H1 (cell line): ENCODE data around the gene CAMK2G. TPM values are rescaled to one million over a fixed set of nuclear protein-coding genes. Genes with fewer than 3 reads are reported as not detected.

Experiments
- CTCF ChIA-PET: fragments of 300-600 bp; sonication (Branson Sonifier 250); formaldehyde crosslinking; loops from one replicate; lab custom pipeline; 2021; ENCODE audit not compliant: partially characterized antibody; lab: Charles Lee
- POLR2A ChIA-PET: fragments of 300-600 bp; sonication (Branson Sonifier 250); formaldehyde crosslinking; loops from one replicate; lab custom pipeline; 2021; ENCODE audit warnings: inconsistent platforms; ENCODE audit not compliant: partially characterized antibody; lab: Charles Lee
- DNase-seq, 2 experiments: peaks; one replicate each; pipeline versions ENCODE4 v3.0.0 to v3.0.0-alpha.2; 2010 to 2022; ENCODE audit warnings: low spot score in 2 of 2, low read depth in 1 of 2, mixed read lengths in 1 of 2
- FAIRE-seq: peaks from 2 replicates; lab custom pipeline; 2011; peaks lifted over from hg19 to GRCh38; lab: Jason Lieb, UNC
- H2AFZ ChIP-seq: 2 replicates; pipeline ENCODE4 v1.8.1; 2012; ENCODE audit warnings: low read length, inconsistent platforms
- H2AK5ac ChIP-seq: 2 replicates; pipeline ENCODE4 v1.6.1; 2013; ENCODE audit warnings: low read depth, low read length
- H2BK120ac ChIP-seq: replicated peaks from 2 replicates; pipeline ENCODE3; 2013; ENCODE audit warnings: low read depth, low read length, inconsistent platforms
- H2BK12ac ChIP-seq: 2 replicates; pipeline ENCODE4 v1.6.1; 2013; ENCODE audit warnings: low read depth, low read length
- H2BK15ac ChIP-seq: 2 replicates; pipeline ENCODE4 v1.6.1; 2013; ENCODE audit warnings: low read length
- H2BK20ac ChIP-seq: 2 replicates; pipeline ENCODE4 v1.6.1; 2013; ENCODE audit warnings: low read length
- H2BK5ac ChIP-seq: 2 replicates; pipeline ENCODE4 v1.6.1; 2013; ENCODE audit warnings: low read depth, low read length
- H3K14ac ChIP-seq: 2 replicates; pipeline ENCODE4 v1.6.1; 2013; ENCODE audit warnings: inconsistent platforms; ENCODE audit not compliant: insufficient read length
- H3K18ac ChIP-seq: 2 replicates; pipeline ENCODE4 v1.6.1; 2013; ENCODE audit warnings: low read length; ENCODE audit errors: extremely low read depth
- H3K23ac ChIP-seq: 2 replicates; pipeline ENCODE4 v1.6.1; 2013; ENCODE audit warnings: inconsistent platforms; ENCODE audit not compliant: insufficient read length
- H3K23me2 ChIP-seq: 2 replicates; pipeline ENCODE4 v1.6.1; 2013; ENCODE audit warnings: low read depth, low read length
- H3K27ac ChIP-seq: 2 replicates; pipeline ENCODE4 v1.6.1; 2011; ENCODE audit warnings: low read depth, low read length, inconsistent platforms
- H3K27me3 ChIP-seq, 4 experiments: replicated peaks in 1 of 4; 1 replicate in 1 of 4; 2 replicates in 3 of 4; pipeline versions ENCODE4 v1.6.1 to v1.8.1; 2011 to 2013; ENCODE audit warnings: low read length in 3 of 4, mild to moderate bottlenecking in 3 of 4, inconsistent platforms in 2 of 4, mixed read lengths in 2 of 4, moderate library complexity in 1 of 4; ENCODE audit not compliant: control insufficient read depth in 3 of 4, insufficient read depth in 3 of 4; ENCODE audit errors: extremely low read depth in 1 of 4
- H3K36me3 ChIP-seq, 4 experiments: 2 replicates each; pipeline versions ENCODE4 v1.6.1 to v1.8.1; 2011 to 2013; ENCODE audit warnings: mild to moderate bottlenecking in 4 of 4, low read length in 3 of 4, moderate library complexity in 2 of 4, control low read depth in 1 of 4, inconsistent platforms in 1 of 4; ENCODE audit not compliant: insufficient read depth in 4 of 4, control insufficient read depth in 2 of 4
- H3K4ac ChIP-seq: replicated peaks from 2 replicates; pipeline ENCODE3; 2013; ENCODE audit warnings: low read length, low read depth, mixed read lengths, inconsistent platforms; ENCODE audit not compliant: insufficient read length
- H3K4me1 ChIP-seq, 4 experiments: replicated peaks in 1 of 4; 1 replicate in 1 of 4; 2 replicates in 3 of 4; pipeline versions ENCODE4 v1.6.1 to v1.8.1; 2011 to 2013; ENCODE audit warnings: low read length in 3 of 4, inconsistent platforms in 2 of 4, mixed read lengths in 1 of 4; ENCODE audit not compliant: insufficient read depth in 4 of 4, control insufficient read depth in 3 of 4
- H3K4me2 ChIP-seq, 2 experiments: 2 replicates each; pipeline versions ENCODE4 v1.6.1 to v1.8.1; 2011 to 2013; ENCODE audit warnings: low read depth in 2 of 2, low read length in 2 of 2, control low read depth in 1 of 2, inconsistent platforms in 1 of 2, mild to moderate bottlenecking in 1 of 2; ENCODE audit not compliant: insufficient read depth in 1 of 2
- H3K4me3 ChIP-seq, 4 experiments: fragments of 200-600, 300-600 bp in 1 of 4; sonication (generic), shearing (Covaris generic), sonication (Bioruptor Twin) in 1 of 4; 2 replicates each; pipeline versions ENCODE4 v1.5.1 to v1.8.1; 2011 to 2016; ENCODE audit warnings: low read length in 4 of 4, low read depth in 3 of 4, control low read depth in 2 of 4, inconsistent platforms in 2 of 4, mild to moderate bottlenecking in 2 of 4, mixed read lengths in 1 of 4, moderate library complexity in 1 of 4; ENCODE audit not compliant: insufficient read depth in 2 of 4; ENCODE audit errors: extremely low read depth in 1 of 4
- H3K56ac ChIP-seq: replicated peaks from 2 replicates; pipeline ENCODE3; 2013; ENCODE audit warnings: low read depth, mild to moderate bottlenecking, mixed read lengths, low read length, inconsistent platforms; ENCODE audit not compliant: insufficient read length
- H3K79me1 ChIP-seq: 2 replicates; pipeline ENCODE4 v1.6.1; 2013; ENCODE audit warnings: low read depth, low read length, control low read depth
- H3K79me2 ChIP-seq, 2 experiments: 2 replicates each; pipeline versions ENCODE4 v1.6.1 to v1.8.1; 2012 to 2013; ENCODE audit warnings: low read length in 2 of 2, mild to moderate bottlenecking in 2 of 2, inconsistent platforms in 1 of 2; ENCODE audit not compliant: insufficient read depth in 2 of 2, control insufficient read depth in 1 of 2
- H3K9ac ChIP-seq, 4 experiments: replicated peaks in 1 of 4; 1 replicate in 1 of 4; 2 replicates in 3 of 4; pipeline versions ENCODE4 v1.6.1 to v1.8.1; 2011 to 2013; ENCODE audit warnings: low read depth in 3 of 4, low read length in 3 of 4, control low read depth in 2 of 4, mild to moderate bottlenecking in 2 of 4, moderate library complexity in 2 of 4, inconsistent platforms in 1 of 4; ENCODE audit errors: extremely low read depth in 1 of 4
- H3K9me3 ChIP-seq, 2 experiments: 2 replicates each; pipeline versions ENCODE4 v1.6.1 to v1.8.1; 2012 to 2013; ENCODE audit warnings: mild to moderate bottlenecking in 2 of 2, moderate library complexity in 2 of 2, control low read depth in 1 of 2, inconsistent platforms in 1 of 2, low read depth in 1 of 2, low read length in 1 of 2, mixed read lengths in 1 of 2; ENCODE audit not compliant: insufficient read depth in 2 of 2
- H4K20me1 ChIP-seq, 2 experiments: replicated peaks in 1 of 2; 2 replicates each; pipeline versions ENCODE3 to v1.8.1; 2011 to 2013; ENCODE audit warnings: inconsistent platforms in 2 of 2, low read length in 2 of 2, mild to moderate bottlenecking in 1 of 2; ENCODE audit not compliant: insufficient read depth in 2 of 2, control insufficient read depth in 1 of 2
- H4K5ac ChIP-seq: 2 replicates; pipeline ENCODE4 v1.6.1; 2013; ENCODE audit warnings: low read length, low read depth, mixed read lengths, inconsistent platforms; ENCODE audit not compliant: insufficient read length
- H4K8ac ChIP-seq: 2 replicates; pipeline ENCODE4 v1.8.0; 2013; ENCODE audit warnings: mild to moderate bottlenecking, moderate library complexity, low read length, inconsistent platforms; ENCODE audit not compliant: insufficient read depth; ENCODE audit errors: extremely low read depth
- H4K91ac ChIP-seq: replicated peaks from 2 replicates; pipeline ENCODE3; 2013; ENCODE audit warnings: low read length, mixed read lengths, inconsistent platforms; ENCODE audit not compliant: insufficient read length
- EGR1 ChIP-seq: IDR thresholded peaks from 2 replicates; pipeline ENCODE4 v1.6.1; 2011; ENCODE audit warnings: low read depth, low read length, borderline replicate concordance
- SAP30 ChIP-seq: fragments of 300-600 bp; sonication (generic); IDR thresholded peaks from 2 replicates; pipeline ENCODE4 v1.7.1; 2012; ENCODE audit warnings: low read length, moderate library complexity, mild to moderate bottlenecking, inconsistent platforms; ENCODE audit not compliant: insufficient read depth, insufficient replicate concordance
- WGBS, 2 experiments: shearing (Covaris generic) in 1 of 2; methylation state at CpG; one replicate each; pipeline versions ENCODE4 v1.1.6 to v1.1.7; 2013 to 2015; ENCODE audit warnings: low lambda C conversion rate in 2 of 2, mixed read lengths in 2 of 2, inconsistent platforms in 1 of 2, low coverage in 1 of 2, missing lambda C conversion rate in 1 of 2; ENCODE audit not compliant: insufficient replicate concordance in 2 of 2, insufficient coverage in 1 of 2, insufficient read length in 1 of 2; ENCODE audit errors: extremely low coverage in 1 of 2, missing lambda C conversion rate in 1 of 2; 5-methylcytosine and 5-hydroxymethylcytosine counted together
- polyA plus RNA-seq, 7 experiments: library from polyadenylated mRNA; depleted of rRNA in 3 of 7; stranded (reverse) in 5 of 7; unstranded in 2 of 7; fragments of >200 nt in 5 of 7; fragments of 200-250 nt in 2 of 7; gene quantifications; 1 replicate in 5 of 7; 2 replicates in 1 of 7; 4 replicates in 1 of 7; pipeline versions ENCODE4 v1.2.1 to v1.2.3, GENCODE V29; 2011 to 2013; ENCODE audit warnings: missing spikeins in 2 of 7, mixed read lengths in 2 of 7
- total RNA-seq: library from RNA; stranded (reverse); fragmentation: NEBNext Ultra II Directional; extraction: Animal tissue kit (Norgen Biotek cat#: 25700); gene quantifications from 2 replicates; pipeline ENCODE4 v1.2.1, GENCODE V29; 2021
- TF ChIP-seq, protein P1 (sequence below): IDR thresholded peaks from 2 replicates; pipeline ENCODE4 v1.6.1; 2011; ENCODE audit warnings: low read depth, mild to moderate bottlenecking, low read length; ENCODE audit not compliant: insufficient read depth

Gene CAMK2G
- total and polyA plus RNA-seq, 2 of the 8 experiments (the other 6 are each of a cell fraction or from before 2014, with no cell fraction given) = 28.9 to 31.7 TPM

DNA sequence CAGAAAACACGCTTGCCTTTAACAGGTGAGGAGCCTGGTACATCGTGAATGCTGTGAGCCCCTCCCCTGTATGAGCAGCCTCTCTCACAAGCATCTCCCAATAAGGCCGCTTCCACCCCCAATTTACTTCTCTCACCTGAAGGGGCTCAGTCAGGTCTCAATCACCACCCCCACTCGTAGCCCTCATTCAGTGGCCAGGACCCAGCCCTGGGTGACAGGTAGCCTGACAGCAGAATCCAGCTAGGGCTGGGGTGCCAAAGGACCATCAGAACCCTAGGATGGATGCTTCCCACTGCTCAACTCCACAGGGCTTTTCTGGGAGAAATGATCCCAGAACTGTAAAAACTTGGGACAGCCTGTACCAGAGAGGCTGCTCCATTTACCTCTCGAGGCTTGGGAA is 56.5 kb downstream of the CAMK2G start:
- TF ChIP-seq EGR1 (no peak), SAP30 (no peak)
- TF ChIP-seq, protein P1, sequence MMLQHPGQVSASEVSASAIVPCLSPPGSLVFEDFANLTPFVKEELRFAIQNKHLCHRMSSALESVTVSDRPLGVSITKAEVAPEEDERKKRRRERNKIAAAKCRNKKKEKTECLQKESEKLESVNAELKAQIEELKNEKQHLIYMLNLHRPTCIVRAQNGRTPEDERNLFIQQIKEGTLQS = no peak
- no peaks in the 10 kb centered on the region for H3K9me3 ChIP-seq
- H3K23ac ChIP-seq = no peak overlapping the region
- no peak overlapping the region for H3K27ac ChIP-seq
- H3K27me3 ChIP-seq = no peaks in the 10 kb centered on the region; a peak in 1 of 7 replicates
- H2BK120ac ChIP-seq = no peak overlapping the region
- H3K23me2 ChIP-seq = no peaks in the 10 kb centered on the region
- no peak overlapping the region for H3K9ac ChIP-seq
- no peak overlapping the region for H2AK5ac ChIP-seq
- H3K4me1 ChIP-seq = no peaks in the 10 kb centered on the region; a peak in 1 of 7 replicates
- WGBS, 2 experiments = 97% methylated on average over 5 of the region's 5 CpGs; no CpG with 5 or more reads in 1 of the 2 experiments
- no peak overlapping the region for H2AFZ ChIP-seq
- H3K79me1 ChIP-seq = no peaks in the 10 kb centered on the region
- H2BK5ac ChIP-seq = no peak overlapping the region
- H4K91ac ChIP-seq = no peak overlapping the region
- H3K36me3 ChIP-seq = peaks cover 3 to 22% (median 9%) of the 10 kb centered on the region in 4 experiments; a peak in 6 of 8 replicates
- no peak overlapping the region for H4K5ac ChIP-seq
- no peak for DNase-seq
- peaks cover 0 to 4% of the 10 kb centered on the region in 2 experiments for H4K20me1 ChIP-seq
- ChIA-PET CTCF (interaction anchor here (0.5 to 16.0 kb wide), 8 partner anchors 8 to 175 kb away, joined by 3 to 209 read pairs (median 3); partner anchors contain the start of gene CHCHD1), POLR2A (interaction anchor here (1.2 to 2.4 kb wide), 3 partner anchors 12 to 46 kb away, joined by 3 to 9 read pairs (median 7); a partner anchor contains a TSS)
- H3K4me3 ChIP-seq = no peak overlapping the region
- no peak overlapping the region for H2BK12ac ChIP-seq
- no peak overlapping the region for H3K4me2 ChIP-seq
- no peak overlapping the region for H2BK15ac ChIP-seq
- no peaks in the 10 kb centered on the region for H3K79me2 ChIP-seq
- H3K14ac ChIP-seq = no peak overlapping the region
- H2BK20ac ChIP-seq = no peak overlapping the region
- H3K18ac ChIP-seq = no peak overlapping the region
- H4K8ac ChIP-seq = no peak overlapping the region
- no peak overlapping the region for H3K56ac ChIP-seq
- H3K4ac ChIP-seq = no peak overlapping the region
- no peak for FAIRE-seq
